Ovary (tissue), 9 donors: ENCODE measurements around the gene RPTOR. TPM values are rescaled to one million over a fixed set of nuclear protein-coding genes. Genes with fewer than 3 reads are reported as not detected.

ENCODE experiments used
- DNase-seq, 5 donors: peaks; one replicate each; pipeline ENCODE4 v3.0.0-alpha.2; 2019 to 2020
- H3K27ac ChIP-seq, 2 donors: fragments of 200-600 bp; one replicate each; pipeline versions ENCODE4 v1.5.1 to v1.8.0; 2019 to 2022
- H3K27me3 ChIP-seq: fragments of 200-600 bp; one replicate; pipeline ENCODE4 v1.8.0; 2022
- H3K36me3 ChIP-seq: fragments of 200-600 bp; sonication (generic); one replicate; pipeline ENCODE4 v1.5.1; 2019
- H3K4me1 ChIP-seq: one replicate; pipeline ENCODE4 v1.8.1; 2013; ENCODE audit warnings: mild to moderate bottlenecking, moderate library complexity; ENCODE audit not compliant: insufficient read depth
- H3K4me3 ChIP-seq: fragments of 200-600 bp; sonication (generic); one replicate; pipeline ENCODE4 v1.5.1; 2017
- H3K9me3 ChIP-seq, 2 donors: fragments of 200-600 bp in 1 of 2; sonication (generic) in 1 of 2; one replicate each; pipeline versions ENCODE4 v1.5.1 to v1.8.1; 2013 to 2019; ENCODE audit warnings: mild to moderate bottlenecking in 1 of 2, moderate library complexity in 1 of 2
- EP300 ChIP-seq: sonication (generic); formaldehyde crosslinking; IDR thresholded peaks from one replicate; pipeline ENCODE4 v1.6.1; 2017; ENCODE audit warnings: antibody characterized with exemption
- POLR2A ChIP-seq: fragments of 450-650 bp; IDR thresholded peaks from one replicate; pipeline ENCODE4 v1.6.1; 2017; ENCODE audit warnings: antibody characterized with exemption, mild to moderate bottlenecking, moderate library complexity
- WGBS, 3 donors: extraction: QIAGEN DNeasy Blood & Tissue Kit in 1 of 3; methylation state at CpG; one replicate each; pipeline versions ENCODE4 v1.1.5 to v1.1.7; 2013 to 2017; 5-methylcytosine and 5-hydroxymethylcytosine counted together
- intact Hi-C, 4 donors: fragments of 100-400 bp; cut with DNase I; formaldehyde crosslinking; loops; one replicate each; pipeline versions ENCODE4 v1.11.0 to v1.15.1; 2022 to 2023
- polyA plus RNA-seq, 2 donors: library from polyadenylated mRNA; stranded (reverse); fragments of 200-250 nt in 1 of 2; fragments of 350-450 nt in 1 of 2; fragmentation: Illumina TruSeq in 1 of 2; extraction: RNeasy Lipid Tissue Mini Kit (QIAGEN cat#74804) in 1 of 2; gene quantifications; one replicate each; pipeline ENCODE4 v1.2.3, GENCODE V29; 2013 to 2014
- total RNA-seq, 7 donors: library from RNA; depleted of rRNA in 2 of 7; stranded (reverse); fragments of >200 nt in 2 of 7; fragmentation: NEBNext Ultra II Directional in 3 of 7; extraction: Animal tissue kit (Norgen Biotek cat#: 25700) in 3 of 7; gene quantifications; one replicate each; pipeline versions ENCODE4 v1.1.0 to v1.2.4, GENCODE V29; 2016 to 2023
- TF ChIP-seq, protein P1 (sequence below), 3 donors: fragments of 450-650 bp in 2 of 3; fragments of 200-600 bp in 1 of 3; IDR thresholded peaks; one replicate each; pipeline versions ENCODE4 v1.5.1 to v1.8.0; 2016 to 2022; ENCODE audit warnings: antibody characterized with exemption in 3 of 3, mild to moderate bottlenecking in 1 of 3
- donor health status: DM: no; HTN: no; CAD: no; lungs with moderate emphysema.
- donor health status: DM: no; HTN: no; CAD: no.
- donor health status: Bipolar disorder and iron deficiency.
- donor health status: DM: yes; HTN: yes; CAD: no.
- donor health status: DM: no; HTN: no; CAD: no.
- donor health status: DM: yes; HTN: yes; CAD: no.

The RPTOR gene
- total and polyA plus RNA-seq, 9 donors, result 11.1 to 41.9 (median 27.9) TPM

GRCh38 chr17:80526116-80526910, 18.3 kb upstream of the RPTOR start:
- no peak for DNase-seq
- Histone ChIP-seq H3K27me3 (no peaks in the 10 kb centered on the region), H3K27ac (no peak overlapping the region), H3K4me1 (no peaks in the 10 kb centered on the region), H3K4me3 (no peak overlapping the region), H3K36me3 (no peaks in the 10 kb centered on the region), H3K9me3 (no peaks in the 10 kb centered on the region)
- 55 to 59% (median 57%) methylated on average over 28 of the region's 28 CpGs for WGBS, 3 donors
- no peak for TF ChIP-seq POLR2A
- no peak for TF ChIP-seq EP300
- TF ChIP-seq, protein P1, sequence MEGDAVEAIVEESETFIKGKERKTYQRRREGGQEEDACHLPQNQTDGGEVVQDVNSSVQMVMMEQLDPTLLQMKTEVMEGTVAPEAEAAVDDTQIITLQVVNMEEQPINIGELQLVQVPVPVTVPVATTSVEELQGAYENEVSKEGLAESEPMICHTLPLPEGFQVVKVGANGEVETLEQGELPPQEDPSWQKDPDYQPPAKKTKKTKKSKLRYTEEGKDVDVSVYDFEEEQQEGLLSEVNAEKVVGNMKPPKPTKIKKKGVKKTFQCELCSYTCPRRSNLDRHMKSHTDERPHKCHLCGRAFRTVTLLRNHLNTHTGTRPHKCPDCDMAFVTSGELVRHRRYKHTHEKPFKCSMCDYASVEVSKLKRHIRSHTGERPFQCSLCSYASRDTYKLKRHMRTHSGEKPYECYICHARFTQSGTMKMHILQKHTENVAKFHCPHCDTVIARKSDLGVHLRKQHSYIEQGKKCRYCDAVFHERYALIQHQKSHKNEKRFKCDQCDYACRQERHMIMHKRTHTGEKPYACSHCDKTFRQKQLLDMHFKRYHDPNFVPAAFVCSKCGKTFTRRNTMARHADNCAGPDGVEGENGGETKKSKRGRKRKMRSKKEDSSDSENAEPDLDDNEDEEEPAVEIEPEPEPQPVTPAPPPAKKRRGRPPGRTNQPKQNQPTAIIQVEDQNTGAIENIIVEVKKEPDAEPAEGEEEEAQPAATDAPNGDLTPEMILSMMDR (IDR thresholded peaks at IDR 0.05), result no peak
- intact Hi-C loops, result no loop called here

- H3K4me1 ChIP-seq, result no peaks in the 10 kb centered on the region
- WGBS, 3 donors, result 81 to 87% (median 86%) methylated on average over 21 of the region's 21 CpGs
- no peak for TF ChIP-seq POLR2A
- TF ChIP-seq EP300, result no peak
- TF ChIP-seq, protein P1 (IDR thresholded peaks at IDR 0.05), result no peak
- H3K27me3 ChIP-seq, result no peaks in the 10 kb centered on the region
- H3K27ac ChIP-seq, result no peak overlapping the region
- no peaks in the 10 kb centered on the region for H3K9me3 ChIP-seq
- intact Hi-C loops, result no loop called here
- no peak overlapping the region for H3K4me3 ChIP-seq
- no peak for DNase-seq
- no peaks in the 10 kb centered on the region for H3K36me3 ChIP-seq
Measured at GRCh38 chr17:80527016-80527645, 17.5 kb upstream of the RPTOR start.

DNA sequence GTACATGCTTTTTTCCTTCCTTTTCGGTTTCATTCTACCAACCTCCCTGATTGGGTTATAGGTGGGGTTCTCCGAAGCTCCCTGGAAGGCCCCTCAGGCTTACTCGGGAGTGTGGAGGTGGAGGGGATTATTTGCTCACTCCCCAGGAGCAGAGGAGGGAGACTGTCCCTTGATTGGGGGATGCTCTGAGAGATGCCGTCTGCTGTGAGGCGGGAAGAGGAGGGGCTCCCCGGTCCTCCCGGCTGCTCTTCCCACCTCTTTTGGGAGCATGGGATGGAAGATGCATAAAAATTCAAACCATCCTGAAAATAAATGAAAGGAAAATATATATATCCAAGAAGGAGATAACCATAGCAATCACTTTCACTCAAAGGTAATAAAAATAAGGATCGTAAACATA, 16.1 kb upstream of the RPTOR start:
- no peaks in the 10 kb centered on the region for H3K36me3 ChIP-seq
- no peak overlapping the region for H3K4me3 ChIP-seq
- TF ChIP-seq POLR2A (no peak), EP300 (no peak)
- TF ChIP-seq, protein P1 (IDR thresholded peaks at IDR 0.05), result no peak
- H3K4me1 ChIP-seq, result no peaks in the 10 kb centered on the region
- H3K27ac ChIP-seq, result no peak overlapping the region
- H3K27me3 ChIP-seq, result no peaks in the 10 kb centered on the region
- WGBS, 3 donors, result 31 to 38% (median 34%) methylated on average over 8 of the region's 8 CpGs
- no peak for DNase-seq
- no peaks in the 10 kb centered on the region for H3K9me3 ChIP-seq
- intact Hi-C loops, result no loop called here

- WGBS, 3 donors, result 49 to 55% (median 51%) methylated on average over 23 of the region's 23 CpGs
- H3K27me3 ChIP-seq, result no peaks in the 10 kb centered on the region
Measured at GRCh38 chr17:80529104-80529903, 15.3 kb upstream of the RPTOR start.

More at GRCh38 chr17:80529104-80529903, 15.3 kb upstream of the RPTOR start:
- Histone ChIP-seq H3K27ac (no peak overlapping the region), H3K36me3 (no peaks in the 10 kb centered on the region), H3K9me3 (no peaks in the 10 kb centered on the region), H3K4me1 (no peaks in the 10 kb centered on the region), H3K4me3 (no peak overlapping the region)
- intact Hi-C loops, result no loop called here
- DNase-seq, result no peak
- TF ChIP-seq, protein P1 (IDR thresholded peaks at IDR 0.05), result no peak
- no peak for TF ChIP-seq POLR2A
- no peak for TF ChIP-seq EP300
